SU-DHL-6 (cell line): ENCODE measurements around the gene HSD11B2.

ENCODE experiments used
- H2AFZ ChIP-seq: fragments of 200-600 bp; sonication (generic); 2 replicates; pipeline ENCODE4 v1.6.1; 2014; ENCODE audit warnings: low read depth, mild to moderate bottlenecking, moderate library complexity, mixed read lengths, antibody characterized with exemption, low read length; ENCODE audit not compliant: severe bottlenecking
- H3F3A ChIP-seq: fragments of 200-600 bp; shearing (Covaris generic); 2 replicates; pipeline ENCODE4 v1.6.0; 2016; ENCODE audit warnings: antibody characterized with exemption, mild to moderate bottlenecking; ENCODE audit not compliant: insufficient read depth
- H3K27ac ChIP-seq: fragments of 200-600 bp; sonication (generic); 2 replicates; pipeline ENCODE4 v1.5.1; 2016; ENCODE audit warnings: low read depth, mild to moderate bottlenecking, low read length, moderate library complexity, mixed read lengths
- H3K27me3 ChIP-seq: fragments of 200-600 bp; sonication (generic), shearing (Covaris generic); 2 replicates; pipeline ENCODE4 v1.6.0; 2014; ENCODE audit warnings: mild to moderate bottlenecking, low read length
- H3K36me3 ChIP-seq: fragments of 200-600 bp; sonication (generic); 2 replicates; pipeline ENCODE4 v1.6.1; 2014; ENCODE audit warnings: mild to moderate bottlenecking, low read length, mixed read lengths
- H3K4me2 ChIP-seq: fragments of 300-600, 200-600 bp; shearing (Covaris generic), sonication (generic); 2 replicates; pipeline ENCODE4 v1.6.0; 2014; ENCODE audit warnings: low read length, low read depth, mild to moderate bottlenecking; ENCODE audit not compliant: poor library complexity, severe bottlenecking
- H3K4me3 ChIP-seq: fragments of 200-600 bp; sonication (generic); 2 replicates; pipeline ENCODE4 v1.5.1; 2014; ENCODE audit warnings: antibody characterized with exemption, low read length, mild to moderate bottlenecking, mixed read lengths; ENCODE audit not compliant: insufficient read depth, poor library complexity, severe bottlenecking
- H3K79me2 ChIP-seq: fragments of 200-600 bp; sonication (generic); 2 replicates; pipeline ENCODE4 v1.6.1; 2014; ENCODE audit warnings: mild to moderate bottlenecking, low read length, moderate library complexity; ENCODE audit not compliant: insufficient read depth
- H3K9ac ChIP-seq: fragments of 200-600 bp; sonication (generic); 2 replicates; pipeline ENCODE4 v1.7.0; 2014; ENCODE audit warnings: mild to moderate bottlenecking, low read length
- H3K9me2 ChIP-seq: fragments of 200-600 bp; sonication (generic); replicated peaks from 2 replicates; pipeline ENCODE4 v1.6.1; 2014; ENCODE audit warnings: low read length; ENCODE audit not compliant: insufficient read depth
- H3K9me3 ChIP-seq: fragments of 200-600 bp; sonication (generic); 2 replicates; pipeline ENCODE4 v1.6.1; 2014; ENCODE audit warnings: low read length, mixed read lengths; ENCODE audit not compliant: insufficient read depth
- H4K20me1 ChIP-seq: fragments of 200-600 bp; sonication (generic); 2 replicates; pipeline ENCODE4 v1.6.1; 2014; ENCODE audit warnings: low read depth, mild to moderate bottlenecking, antibody characterized with exemption, low read length, moderate library complexity, mixed read lengths
- EZH2phosphoT487 ChIP-seq: fragments of 200-600 bp; sonication (generic), shearing (Covaris generic); conservative IDR thresholded peaks from 2 replicates; pipeline ENCODE4 v1.6.1; 2018; ENCODE audit warnings: mild to moderate bottlenecking, antibody characterized with exemption, low read length, moderate library complexity, mixed read lengths
- TF ChIP-seq, protein P1 (sequence below): fragments of 200-600 bp; sonication (generic); IDR thresholded peaks from one replicate; pipeline ENCODE4 v1.5.1; 2017; ENCODE audit warnings: antibody characterized with exemption, mild to moderate bottlenecking, low read length, moderate library complexity; ENCODE audit not compliant: insufficient read depth, poor library complexity, severe bottlenecking

HSD11B2 gene

GRCh38 chr16:67435758-67436164 lies 4.8 kb downstream of the HSD11B2 start:
- no peak overlapping the region for H2AFZ ChIP-seq
- no peak overlapping the region for H3K4me3 ChIP-seq
- H3K9me2 ChIP-seq, result no peaks in the 10 kb centered on the region
- H3K9ac ChIP-seq, result no peak overlapping the region
- H3K4me2 ChIP-seq, result no peak overlapping the region
- no peaks in the 10 kb centered on the region for H3K79me2 ChIP-seq
- H3F3A ChIP-seq, result no peaks in the 10 kb centered on the region
- H3K27me3 ChIP-seq, result no peaks in the 10 kb centered on the region
- H4K20me1 ChIP-seq, result no peaks in the 10 kb centered on the region
- no peaks in the 10 kb centered on the region for H3K36me3 ChIP-seq
- no peak for TF ChIP-seq EZH2phosphoT487
- TF ChIP-seq, protein P1, sequence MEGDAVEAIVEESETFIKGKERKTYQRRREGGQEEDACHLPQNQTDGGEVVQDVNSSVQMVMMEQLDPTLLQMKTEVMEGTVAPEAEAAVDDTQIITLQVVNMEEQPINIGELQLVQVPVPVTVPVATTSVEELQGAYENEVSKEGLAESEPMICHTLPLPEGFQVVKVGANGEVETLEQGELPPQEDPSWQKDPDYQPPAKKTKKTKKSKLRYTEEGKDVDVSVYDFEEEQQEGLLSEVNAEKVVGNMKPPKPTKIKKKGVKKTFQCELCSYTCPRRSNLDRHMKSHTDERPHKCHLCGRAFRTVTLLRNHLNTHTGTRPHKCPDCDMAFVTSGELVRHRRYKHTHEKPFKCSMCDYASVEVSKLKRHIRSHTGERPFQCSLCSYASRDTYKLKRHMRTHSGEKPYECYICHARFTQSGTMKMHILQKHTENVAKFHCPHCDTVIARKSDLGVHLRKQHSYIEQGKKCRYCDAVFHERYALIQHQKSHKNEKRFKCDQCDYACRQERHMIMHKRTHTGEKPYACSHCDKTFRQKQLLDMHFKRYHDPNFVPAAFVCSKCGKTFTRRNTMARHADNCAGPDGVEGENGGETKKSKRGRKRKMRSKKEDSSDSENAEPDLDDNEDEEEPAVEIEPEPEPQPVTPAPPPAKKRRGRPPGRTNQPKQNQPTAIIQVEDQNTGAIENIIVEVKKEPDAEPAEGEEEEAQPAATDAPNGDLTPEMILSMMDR, result no peak
- no peaks in the 10 kb centered on the region for H3K9me3 ChIP-seq
- H3K27ac ChIP-seq, result no peak overlapping the region

GRCh38 chr16:67436640-67437193 lies 5.8 kb downstream of the HSD11B2 start:
- no peak for TF ChIP-seq EZH2phosphoT487
- TF ChIP-seq, protein P1, result no peak
- H3K79me2 ChIP-seq, result no peaks in the 10 kb centered on the region
- H3K4me2 ChIP-seq, result no peak overlapping the region
- no peak overlapping the region for H3K4me3 ChIP-seq
- no peaks in the 10 kb centered on the region for H3K9me3 ChIP-seq
- no peaks in the 10 kb centered on the region for H3F3A ChIP-seq
- H4K20me1 ChIP-seq, result no peaks in the 10 kb centered on the region
- H3K36me3 ChIP-seq, result no peaks in the 10 kb centered on the region
- no peak overlapping the region for H3K27ac ChIP-seq
- no peaks in the 10 kb centered on the region for H3K9me2 ChIP-seq
- no peaks in the 10 kb centered on the region for H3K27me3 ChIP-seq
- no peak overlapping the region for H2AFZ ChIP-seq
- no peak overlapping the region for H3K9ac ChIP-seq

- Histone ChIP-seq H3K27me3 (no peaks in the 10 kb centered on the region), H3K4me2 (no peak overlapping the region), H2AFZ (no peak overlapping the region), H3K9ac (no peak overlapping the region), H3K4me3 (no peak overlapping the region), H3K9me2 (no peaks in the 10 kb centered on the region), H4K20me1 (no peaks in the 10 kb centered on the region), H3K27ac (no peak overlapping the region), H3K36me3 (no peaks in the 10 kb centered on the region), H3K79me2 (no peaks in the 10 kb centered on the region), H3K9me3 (no peaks in the 10 kb centered on the region), H3F3A (no peaks in the 10 kb centered on the region)
- TF ChIP-seq, protein P1, result no peak
- no peak for TF ChIP-seq EZH2phosphoT487
Observed at GRCh38 chr16:67437513-67437912, 6.6 kb downstream of the HSD11B2 start.
